NCI-H526 (cell line): ENCODE data around the gene UCK2.
A peak's percentile ranks its signal among the peaks of the same experiment; 100 is the strongest.

Source experiments
- DNase-seq, 2 experiments: peaks; one replicate each; lab custom pipeline; 2025; lab: John Stamatoyannopoulos, UW

The UCK2 gene

GRCh38 chr1:165834229-165834628, 6.8 kb downstream of the UCK2 start:
- DNase-seq, result no peak

- DNase-seq, result no peak
Observed at GRCh38 chr1:165834881-165835280, 7.5 kb downstream of the UCK2 start.

- no peak for DNase-seq
Observed at GRCh38 chr1:165836664-165837482, 9.5 kb downstream of the UCK2 start.

GRCh38 chr1:165837838-165838364, 10.5 kb downstream of the UCK2 start:
- DNase-seq, result no peak

- DNase-seq, result no peak
Observed at GRCh38 chr1:165840423-165840822, 13.0 kb downstream of the UCK2 start.

- DNase-seq, result no peak
Observed at GRCh38 chr1:165841582-165842017, 14.2 kb downstream of the UCK2 start.

- no peak for DNase-seq
Observed at GRCh38 chr1:165842023-165842670, 14.7 kb downstream of the UCK2 start.

- no peak for DNase-seq
Observed at GRCh38 chr1:165842671-165843129, 15.3 kb downstream of the UCK2 start.

GRCh38 chr1:165843304-165843703, 15.9 kb downstream of the UCK2 start:
- no peak for DNase-seq

GRCh38 chr1:165844114-165844798, 16.8 kb downstream of the UCK2 start:
- no peak for DNase-seq

- no peak for DNase-seq
Observed at GRCh38 chr1:165844933-165845332, 17.5 kb downstream of the UCK2 start.

GRCh38 chr1:165845569-165845968, 18.2 kb downstream of the UCK2 start:
- no peak for DNase-seq

- no peak for DNase-seq
Observed at GRCh38 chr1:165845992-165846748, 18.8 kb downstream of the UCK2 start.

GRCh38 chr1:165847486-165847885, 20.1 kb downstream of the UCK2 start:
- no peak for DNase-seq

GRCh38 chr1:165849353-165850133, 22.1 kb downstream of the UCK2 start:
- DNase-seq, result no peak

GRCh38 chr1:165851034-165851658, 23.7 kb downstream of the UCK2 start:
- peak; percentile 47 to 69 for DNase-seq

- peak in 1 of 2 experiments; percentile 34 for DNase-seq
Observed at GRCh38 chr1:165852871-165853270, 25.5 kb downstream of the UCK2 start.

GRCh38 chr1:165853528-165854075, 26.2 kb downstream of the UCK2 start:
- no peak for DNase-seq

GRCh38 chr1:165854101-165854845, 26.9 kb downstream of the UCK2 start:
- peak in 1 of 2 experiments; percentile 31 for DNase-seq
